HUES6 (cell line): ENCODE data around the gene CCDC68.

ENCODE experiments used
- H3K27ac ChIP-seq: 2 replicates; pipeline ENCODE4 v1.7.0; 2013; ENCODE audit warnings: low read depth, mild to moderate bottlenecking, low read length, inconsistent platforms
- H3K27me3 ChIP-seq: 2 replicates; pipeline ENCODE4 v1.6.1; 2013; ENCODE audit warnings: low read length; ENCODE audit not compliant: control insufficient read depth, insufficient read depth
- H3K36me3 ChIP-seq: 2 replicates; pipeline ENCODE4 v1.6.1; 2013; ENCODE audit warnings: low read length; ENCODE audit not compliant: control insufficient read depth, insufficient read depth
- H3K4me1 ChIP-seq: 2 replicates; pipeline ENCODE4 v1.6.1; 2013; ENCODE audit warnings: low read length; ENCODE audit not compliant: control insufficient read depth, insufficient read depth
- H3K4me3 ChIP-seq: 2 replicates; pipeline ENCODE4 v1.5.1; 2013; ENCODE audit warnings: low read depth, low read length
- H3K9ac ChIP-seq: one replicate; pipeline ENCODE4 v1.6.1; 2013; ENCODE audit warnings: mild to moderate bottlenecking, low read length
- H3K9me3 ChIP-seq: 2 replicates; pipeline ENCODE4 v1.6.1; 2013; ENCODE audit warnings: low read depth, low read length; ENCODE audit not compliant: control insufficient read depth, insufficient read depth

The CCDC68 gene

GRCh38 chr18:54958704-54959625 is at the start of gene CCDC68:
Gene CCDC68 (minus strand): TSS chr18:54959461. CDS start chr18:54942791, 16,670 bp downstream.
- no peaks in the 10 kb centered on the region for H3K36me3 ChIP-seq
- H3K4me1 ChIP-seq: no peaks in the 10 kb centered on the region
- no peaks in the 10 kb centered on the region for H3K9me3 ChIP-seq
- H3K27ac ChIP-seq: no peak within 1 kb of the TSS
- peaks cover 20% of the 10 kb centered on the region for H3K27me3 ChIP-seq
- H3K9ac ChIP-seq: peak within 1 kb of the TSS; percentile 64
- H3K4me3 ChIP-seq: peak within 1 kb of the TSS; percentile 93

- Histone ChIP-seq H3K9ac (no peak overlapping the region), H3K27me3 (no peaks in the 10 kb centered on the region)
These were observed 48.3 kb upstream of the CCDC68 start for GRCh38 chr18:55007602-55008001.

GRCh38 chr18:55003695-55004094 is 44.4 kb upstream of the CCDC68 start:
- no peaks in the 10 kb centered on the region for H3K9me3 ChIP-seq
- no peaks in the 10 kb centered on the region; the same call in 1 of the 2 replicates for H3K4me1 ChIP-seq
- H3K36me3 ChIP-seq: no peaks in the 10 kb centered on the region
- H3K9ac ChIP-seq: no peak overlapping the region
- no peak overlapping the region for H3K27ac ChIP-seq
- H3K4me3 ChIP-seq: no peak overlapping the region
- H3K27me3 ChIP-seq: no peaks in the 10 kb centered on the region

More at GRCh38 chr18:55007602-55008001, 48.3 kb upstream of the CCDC68 start:
- no peak overlapping the region for H3K27ac ChIP-seq
- H3K9me3 ChIP-seq: no peaks in the 10 kb centered on the region
- H3K4me3 ChIP-seq: no peak overlapping the region
- peaks cover 9% of the 10 kb centered on the region for H3K4me1 ChIP-seq
- H3K36me3 ChIP-seq: no peaks in the 10 kb centered on the region

DNA sequence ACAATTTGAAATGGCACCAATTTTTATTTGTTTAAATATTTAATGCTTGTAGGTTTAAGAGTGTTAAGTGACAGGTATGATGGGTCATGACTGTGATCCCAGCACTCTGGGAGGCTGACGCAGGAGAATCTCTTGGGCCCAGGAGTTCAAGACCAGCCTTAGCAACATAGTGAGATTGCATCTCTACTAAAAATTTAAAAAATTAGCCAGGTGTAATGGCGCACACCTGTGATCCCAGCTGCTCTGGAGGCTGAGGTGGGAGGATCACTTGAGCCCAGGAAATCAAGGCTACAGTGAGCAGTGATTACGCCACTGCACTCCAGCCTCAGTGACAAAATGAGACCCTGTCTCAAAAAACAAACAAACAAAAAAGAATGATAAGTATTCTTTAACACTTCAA is 43.0 kb upstream of the CCDC68 start:
- no peaks in the 10 kb centered on the region; the same call in 1 of the 2 replicates for H3K4me1 ChIP-seq
- no peaks in the 10 kb centered on the region for H3K9me3 ChIP-seq
- no peaks in the 10 kb centered on the region for H3K27me3 ChIP-seq
- no peaks in the 10 kb centered on the region for H3K36me3 ChIP-seq
- no peak overlapping the region for H3K4me3 ChIP-seq
- no peak overlapping the region for H3K27ac ChIP-seq
- H3K9ac ChIP-seq: no peak overlapping the region

- Histone ChIP-seq H3K4me1 (no peaks in the 10 kb centered on the region; the same call in 1 of the 2 replicates), H3K4me3 (no peak overlapping the region), H3K9me3 (no peaks in the 10 kb centered on the region), H3K9ac (no peak overlapping the region), H3K36me3 (no peaks in the 10 kb centered on the region), H3K27ac (no peak overlapping the region), H3K27me3 (no peaks in the 10 kb centered on the region)
These were observed 42.2 kb upstream of the CCDC68 start for GRCh38 chr18:55001394-55002024.

- H3K4me3 ChIP-seq: no peak overlapping the region
- H3K36me3 ChIP-seq: no peaks in the 10 kb centered on the region
- H3K9ac ChIP-seq: no peak overlapping the region
- H3K27me3 ChIP-seq: no peaks in the 10 kb centered on the region
- H3K9me3 ChIP-seq: no peaks in the 10 kb centered on the region
- no peak overlapping the region for H3K27ac ChIP-seq
- H3K4me1 ChIP-seq: no peaks in the 10 kb centered on the region; the same call in 1 of the 2 replicates
These were observed 41.3 kb upstream of the CCDC68 start for GRCh38 chr18:55000529-55000928.

DNA sequence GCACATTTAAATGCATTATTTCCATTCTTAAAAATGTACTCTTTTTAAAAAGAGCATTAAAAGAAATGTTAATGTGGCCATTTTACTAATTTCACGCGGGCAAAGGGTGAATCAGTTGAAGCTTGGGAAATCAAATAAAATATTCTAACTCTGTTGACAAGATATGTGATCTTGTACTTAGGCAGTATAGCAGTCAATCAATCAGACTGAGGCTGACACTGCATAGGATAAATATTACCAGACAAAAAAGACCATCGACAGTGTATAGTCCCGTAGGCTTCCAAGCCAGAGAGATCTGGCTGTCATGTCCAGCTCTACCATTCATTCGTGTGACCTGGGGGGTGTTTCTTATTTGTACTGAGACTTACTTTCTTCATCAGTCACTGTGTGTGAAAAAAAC is 39.8 kb upstream of the CCDC68 start:
- Histone ChIP-seq H3K9ac (no peak overlapping the region), H3K27me3 (no peaks in the 10 kb centered on the region), H3K4me1 (no peaks in the 10 kb centered on the region; the same call in 1 of the 2 replicates), H3K4me3 (no peak overlapping the region), H3K27ac (no peak overlapping the region), H3K36me3 (no peaks in the 10 kb centered on the region), H3K9me3 (no peaks in the 10 kb centered on the region)

DNA sequence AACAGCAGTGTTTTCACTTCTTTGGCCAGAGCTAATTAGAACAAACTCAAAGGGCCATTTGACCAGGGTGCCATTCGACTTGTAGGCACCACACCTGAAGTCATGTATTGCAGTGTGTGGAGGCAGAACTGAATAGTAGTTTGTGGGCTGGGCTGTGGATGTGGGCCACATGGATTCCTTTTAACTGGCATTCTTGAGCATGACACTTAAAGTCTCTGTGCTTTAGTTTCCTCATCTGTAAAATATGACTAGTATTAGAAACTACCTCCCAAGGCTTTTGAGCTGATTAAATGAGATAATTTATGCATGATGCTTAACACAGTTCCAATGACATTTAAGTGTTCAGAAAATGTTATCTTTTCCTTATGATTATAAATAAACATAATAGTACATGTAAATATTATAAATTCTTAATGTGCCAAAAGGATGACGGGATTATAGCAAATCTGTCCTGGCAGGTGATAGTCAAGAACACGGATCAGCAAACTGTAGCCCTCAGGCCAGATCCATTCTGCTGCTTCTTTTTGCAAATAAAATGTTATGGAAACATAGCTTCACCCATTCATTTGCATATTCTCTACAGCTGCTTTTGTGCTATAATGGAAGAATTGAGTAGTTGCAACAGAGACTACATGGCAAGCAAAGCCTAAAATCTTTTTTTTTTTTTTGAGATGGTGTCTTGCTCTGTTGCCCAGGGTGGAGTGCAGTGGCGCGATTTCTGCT is 36.3 kb upstream of the CCDC68 start:
- H3K27me3 ChIP-seq: no peaks in the 10 kb centered on the region
- H3K27ac ChIP-seq: no peak overlapping the region
- H3K36me3 ChIP-seq: no peaks in the 10 kb centered on the region
- H3K4me3 ChIP-seq: no peak overlapping the region
- no peak overlapping the region for H3K9ac ChIP-seq
- no peaks in the 10 kb centered on the region for H3K9me3 ChIP-seq
- H3K4me1 ChIP-seq: no peaks in the 10 kb centered on the region

DNA sequence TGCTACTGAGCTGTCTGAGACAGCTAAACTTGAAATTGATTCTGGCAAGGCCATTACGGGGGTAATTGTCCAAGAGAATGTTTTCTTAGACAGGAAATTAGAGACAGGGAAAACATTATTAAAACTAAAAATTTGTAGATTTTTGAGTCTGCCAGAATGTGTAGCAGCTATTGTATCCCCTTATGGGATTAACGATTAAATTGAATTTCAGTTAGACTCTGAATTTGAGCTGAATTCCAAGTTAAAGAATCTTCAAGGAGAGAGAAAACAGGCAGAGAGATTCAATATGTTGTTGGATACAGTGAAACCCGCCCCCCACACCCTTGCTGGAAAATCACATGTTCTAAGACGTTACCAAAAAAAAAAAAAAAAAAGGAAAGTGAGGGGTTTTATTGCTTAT is 32.7 kb upstream of the CCDC68 start:
- Histone ChIP-seq H3K9ac (no peak overlapping the region), H3K4me1 (no peaks in the 10 kb centered on the region), H3K9me3 (0 out of 2 replicates have a peak, but pooled peaks cover 2% of the 10 kb centered on the region), H3K4me3 (no peak overlapping the region), H3K36me3 (no peaks in the 10 kb centered on the region), H3K27ac (no peak overlapping the region), H3K27me3 (no peaks in the 10 kb centered on the region)

DNA sequence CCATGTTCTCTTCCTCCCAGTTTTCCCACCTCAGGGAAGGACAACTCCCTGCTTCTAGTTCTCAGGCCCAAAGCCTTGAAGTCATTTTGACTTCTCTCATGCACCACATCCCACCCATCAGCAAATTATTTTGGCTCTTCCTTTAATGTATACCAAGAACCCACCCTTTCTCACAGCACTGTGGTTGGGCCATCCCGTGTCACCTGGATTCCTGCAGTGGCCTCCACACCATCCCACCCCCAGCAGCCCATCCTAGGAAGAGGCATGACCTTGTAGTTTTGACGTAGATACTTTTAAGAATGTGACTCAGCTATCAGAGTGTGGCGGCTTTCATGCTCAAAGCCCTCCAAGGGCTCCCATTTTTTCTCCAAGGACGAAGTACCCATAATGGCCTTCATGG is 25.6 kb upstream of the CCDC68 start:
- no peaks in the 10 kb centered on the region for H3K4me1 ChIP-seq
- H3K9ac ChIP-seq: no peak overlapping the region
- H3K36me3 ChIP-seq: no peaks in the 10 kb centered on the region
- H3K4me3 ChIP-seq: no peak overlapping the region
- H3K9me3 ChIP-seq: 0 out of 2 replicates have a peak, but pooled peaks cover 2% of the 10 kb centered on the region
- no peak overlapping the region for H3K27ac ChIP-seq
- H3K27me3 ChIP-seq: no peaks in the 10 kb centered on the region
